Ishikawa (cell line): ENCODE results near the gene TMEM243.

Source experiments
- RAD21 ChIP-seq: IDR thresholded peaks from 2 replicates; pipeline ENCODE4 v1.6.1; 2012; ENCODE audit warnings: low read depth
- TAF1 ChIP-seq: IDR thresholded peaks from 2 replicates; pipeline ENCODE4 v1.6.1; 2012; ENCODE audit warnings: low read depth, mild to moderate bottlenecking
- TF ChIP-seq, protein P1 (sequence below): IDR thresholded peaks from 2 replicates; pipeline ENCODE4 v1.6.1; 2012; ENCODE audit warnings: low read depth, mild to moderate bottlenecking
- TF ChIP-seq, protein P2 (sequence below): IDR thresholded peaks from 2 replicates; pipeline ENCODE4 v1.6.1; 2012

DNA sequence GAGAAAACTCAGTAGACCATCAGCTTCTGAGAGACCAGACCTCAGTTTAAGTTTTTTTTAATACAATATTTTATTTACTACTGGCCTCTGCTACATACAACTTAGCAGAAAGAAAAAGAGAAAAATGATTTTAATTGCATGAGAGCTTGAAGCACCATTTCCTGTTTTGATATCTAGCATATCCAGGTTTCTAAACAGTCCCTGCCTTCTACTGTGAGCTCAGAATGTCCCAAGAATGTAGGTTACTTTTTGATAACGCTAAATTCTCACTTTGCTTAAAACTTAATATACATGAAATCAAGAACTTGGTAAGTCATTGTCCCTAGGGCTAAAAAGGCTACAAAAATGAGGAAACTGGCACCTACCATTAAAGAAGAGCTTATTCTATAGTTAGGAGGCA, 7.0 kb downstream of the TMEM243 start:
- TF ChIP-seq, protein P1, sequence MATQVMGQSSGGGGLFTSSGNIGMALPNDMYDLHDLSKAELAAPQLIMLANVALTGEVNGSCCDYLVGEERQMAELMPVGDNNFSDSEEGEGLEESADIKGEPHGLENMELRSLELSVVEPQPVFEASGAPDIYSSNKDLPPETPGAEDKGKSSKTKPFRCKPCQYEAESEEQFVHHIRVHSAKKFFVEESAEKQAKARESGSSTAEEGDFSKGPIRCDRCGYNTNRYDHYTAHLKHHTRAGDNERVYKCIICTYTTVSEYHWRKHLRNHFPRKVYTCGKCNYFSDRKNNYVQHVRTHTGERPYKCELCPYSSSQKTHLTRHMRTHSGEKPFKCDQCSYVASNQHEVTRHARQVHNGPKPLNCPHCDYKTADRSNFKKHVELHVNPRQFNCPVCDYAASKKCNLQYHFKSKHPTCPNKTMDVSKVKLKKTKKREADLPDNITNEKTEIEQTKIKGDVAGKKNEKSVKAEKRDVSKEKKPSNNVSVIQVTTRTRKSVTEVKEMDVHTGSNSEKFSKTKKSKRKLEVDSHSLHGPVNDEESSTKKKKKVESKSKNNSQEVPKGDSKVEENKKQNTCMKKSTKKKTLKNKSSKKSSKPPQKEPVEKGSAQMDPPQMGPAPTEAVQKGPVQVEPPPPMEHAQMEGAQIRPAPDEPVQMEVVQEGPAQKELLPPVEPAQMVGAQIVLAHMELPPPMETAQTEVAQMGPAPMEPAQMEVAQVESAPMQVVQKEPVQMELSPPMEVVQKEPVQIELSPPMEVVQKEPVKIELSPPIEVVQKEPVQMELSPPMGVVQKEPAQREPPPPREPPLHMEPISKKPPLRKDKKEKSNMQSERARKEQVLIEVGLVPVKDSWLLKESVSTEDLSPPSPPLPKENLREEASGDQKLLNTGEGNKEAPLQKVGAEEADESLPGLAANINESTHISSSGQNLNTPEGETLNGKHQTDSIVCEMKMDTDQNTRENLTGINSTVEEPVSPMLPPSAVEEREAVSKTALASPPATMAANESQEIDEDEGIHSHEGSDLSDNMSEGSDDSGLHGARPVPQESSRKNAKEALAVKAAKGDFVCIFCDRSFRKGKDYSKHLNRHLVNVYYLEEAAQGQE = no peak
- TF ChIP-seq, protein P2, sequence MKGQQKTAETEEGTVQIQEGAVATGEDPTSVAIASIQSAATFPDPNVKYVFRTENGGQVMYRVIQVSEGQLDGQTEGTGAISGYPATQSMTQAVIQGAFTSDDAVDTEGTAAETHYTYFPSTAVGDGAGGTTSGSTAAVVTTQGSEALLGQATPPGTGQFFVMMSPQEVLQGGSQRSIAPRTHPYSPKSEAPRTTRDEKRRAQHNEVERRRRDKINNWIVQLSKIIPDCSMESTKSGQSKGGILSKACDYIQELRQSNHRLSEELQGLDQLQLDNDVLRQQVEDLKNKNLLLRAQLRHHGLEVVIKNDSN = no peak
- no peak for TF ChIP-seq RAD21
- TF ChIP-seq TAF1 = no peak
